ENCODE measurements around the gene C16orf87.
A peak's percentile ranks its signal among the peaks of the same experiment; 100 is the strongest.

The C16orf87 gene

GRCh38 chr16:46772463-46772862 is 58.5 kb downstream of the C16orf87 start:
- no peaks in the 10 kb centered on the region for H3K9me3 ChIP-seq (ENCODE audit: control insufficient read depth, insufficient read depth, low read length)
- TF ChIP-seq CTCF (IDR thresholded peaks at IDR 0.05; ENCODE audit: low read depth, low read length, poor library complexity, severe bottlenecking) (no peak), EZH2phosphoT487 (IDR thresholded peaks at IDR 0.05; ENCODE audit: borderline replicate concordance, low read length) (no peak)
- peak overlapping the region; percentile 93 for H3K27ac ChIP-seq (ENCODE audit: low read depth, low read length)
- no peaks in the 10 kb centered on the region for H4K20me1 ChIP-seq (ENCODE audit: control insufficient read depth, insufficient read depth, low read depth, low read length)
- no peaks in the 10 kb centered on the region for H3K9me2 ChIP-seq (replicated peaks; ENCODE audit: control insufficient read depth, low read length)
- H3K4me2 ChIP-seq (ENCODE audit: low read length) = peak overlapping the region; percentile 88
- peaks cover 34% of the 10 kb centered on the region for H3F3A ChIP-seq (ENCODE audit: control insufficient read depth, insufficient read depth)
- peaks cover 84% of the 10 kb centered on the region for H3K4me1 ChIP-seq (ENCODE audit: control insufficient read depth, low read length)
- H3K36me3 ChIP-seq (ENCODE audit: control insufficient read depth, low read length) = no peaks in the 10 kb centered on the region
- no peaks in the 10 kb centered on the region for H3K27me3 ChIP-seq (ENCODE audit: control insufficient read depth, low read length)
- H3K4me3 ChIP-seq (ENCODE audit: low read length) = peak overlapping the region; percentile 59
- H3K79me2 ChIP-seq (ENCODE audit: control insufficient read depth, low read length) = no peaks in the 10 kb centered on the region

- no peak for TF ChIP-seq EZH2phosphoT487 (IDR thresholded peaks at IDR 0.05; ENCODE audit: borderline replicate concordance, low read length)
- no peak for TF ChIP-seq CTCF (IDR thresholded peaks at IDR 0.05; ENCODE audit: low read depth, low read length, poor library complexity, severe bottlenecking)
- no peaks in the 10 kb centered on the region for H3K9me2 ChIP-seq (replicated peaks; ENCODE audit: control insufficient read depth, low read length)
- no peaks in the 10 kb centered on the region for H3K27me3 ChIP-seq (ENCODE audit: control insufficient read depth, low read length)
- H3K4me3 ChIP-seq (ENCODE audit: low read length) = no peak overlapping the region
- peaks cover 75% of the 10 kb centered on the region for H3K4me1 ChIP-seq (ENCODE audit: control insufficient read depth, low read length)
- no peaks in the 10 kb centered on the region for H4K20me1 ChIP-seq (ENCODE audit: control insufficient read depth, insufficient read depth, low read depth, low read length)
- H3F3A ChIP-seq (ENCODE audit: control insufficient read depth, insufficient read depth) = peaks cover 25% of the 10 kb centered on the region
- no peaks in the 10 kb centered on the region for H3K36me3 ChIP-seq (ENCODE audit: control insufficient read depth, low read length)
- no peaks in the 10 kb centered on the region for H3K9me3 ChIP-seq (ENCODE audit: control insufficient read depth, insufficient read depth, low read length)
- H3K79me2 ChIP-seq (ENCODE audit: control insufficient read depth, low read length) = no peaks in the 10 kb centered on the region
- no peak overlapping the region for H3K27ac ChIP-seq (ENCODE audit: low read depth, low read length)
- H3K4me2 ChIP-seq (ENCODE audit: low read length) = no peak overlapping the region
Observed at GRCh38 chr16:46768809-46769208, 62.2 kb downstream of the C16orf87 start.

GRCh38 chr16:46765050-46765449 is 65.9 kb downstream of the C16orf87 start:
- Histone ChIP-seq H3K36me3 (ENCODE audit: control insufficient read depth, low read length) (no peaks in the 10 kb centered on the region), H3K4me1 (ENCODE audit: control insufficient read depth, low read length) (peaks cover 47% of the 10 kb centered on the region), H3K27ac (ENCODE audit: low read depth, low read length) (no peak overlapping the region), H3K27me3 (ENCODE audit: control insufficient read depth, low read length) (no peaks in the 10 kb centered on the region), H4K20me1 (ENCODE audit: control insufficient read depth, insufficient read depth, low read depth, low read length) (no peaks in the 10 kb centered on the region), H3K9me2 (replicated peaks; ENCODE audit: control insufficient read depth, low read length) (no peaks in the 10 kb centered on the region), H3K4me3 (ENCODE audit: low read length) (no peak overlapping the region), H3K4me2 (ENCODE audit: low read length) (peak overlapping the region; percentile 21; the same call in 1 of the 2 replicates), H3K9me3 (ENCODE audit: control insufficient read depth, insufficient read depth, low read length) (no peaks in the 10 kb centered on the region), H3F3A (ENCODE audit: control insufficient read depth, insufficient read depth) (peaks cover 10% of the 10 kb centered on the region; the same call in 1 of the 2 replicates), H3K79me2 (ENCODE audit: control insufficient read depth, low read length) (no peaks in the 10 kb centered on the region)
- TF ChIP-seq CTCF (IDR thresholded peaks at IDR 0.05; ENCODE audit: low read depth, low read length, poor library complexity, severe bottlenecking) (no peak), EZH2phosphoT487 (IDR thresholded peaks at IDR 0.05; ENCODE audit: borderline replicate concordance, low read length) (no peak)

Data from DOHH2 (cell line).